ENCODE results near the gene FGFR2.

GRCh38 chr10:121493521-121493920 lies 104.7 kb downstream of the FGFR2 start:
- TF ChIP-seq ATF3 (IDR thresholded peaks at IDR 0.05) (no peak), CTCF (IDR thresholded peaks at IDR 0.05; ENCODE audit: low read depth, low read length, missing input control) (no peak), RAD21 (IDR thresholded peaks at IDR 0.05) (no peak), JUND (IDR thresholded peaks at IDR 0.05) (no peak), SP1 (IDR thresholded peaks at IDR 0.05) (no peak), TAF1 (conservative IDR thresholded peaks at IDR 0.05) (no peak), REST (IDR thresholded peaks at IDR 0.05) (no peak), YY1 (IDR thresholded peaks at IDR 0.05) (no peak), MAX (IDR thresholded peaks at IDR 0.05) (no peak), FOXA1 (IDR thresholded peaks at IDR 0.05) (no peak), RXRA (IDR thresholded peaks at IDR 0.05) (no peak), EGR1 (IDR thresholded peaks at IDR 0.05; ENCODE audit: low read depth in 2 of 2) (no peak), GABPA (IDR thresholded peaks at IDR 0.05 in 1 of 2, conservative IDR thresholded peaks at IDR 0.05 in 1 of 2) (no peak), ZBTB33 (IDR thresholded peaks at IDR 0.05) (no peak)

All from liver (tissue), 3 donors.